ENCODE results near the gene ARL6.

Gene ARL6

DNA sequence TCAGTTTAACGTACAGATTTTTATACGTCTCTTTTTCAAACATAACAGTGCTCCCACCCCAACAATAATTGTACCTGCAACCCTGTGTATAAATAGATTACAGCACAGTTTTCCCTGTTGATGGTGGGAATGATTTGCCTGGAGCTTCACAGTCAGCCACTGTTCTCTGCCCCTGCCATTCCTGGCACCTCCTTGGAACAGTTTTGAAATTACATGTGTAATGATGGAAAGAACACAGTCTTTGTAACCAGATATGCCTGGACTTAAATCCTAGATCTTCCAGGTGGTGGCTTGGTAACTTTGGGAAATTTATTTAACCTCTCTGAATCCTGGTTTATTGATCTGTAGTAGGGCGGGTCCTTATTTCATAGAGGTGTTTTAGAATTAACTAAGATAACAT lies 84.2 kb downstream of the ARL6 start:
- TF ChIP-seq ZNF274 (IDR thresholded peaks at IDR 0.05; ENCODE audit: low read depth, low read length) (no peak), SUZ12 (IDR thresholded peaks at IDR 0.05; ENCODE audit: extremely low read depth, insufficient read depth, insufficient read length) (no peak), YY1 (IDR thresholded peaks at IDR 0.05; ENCODE audit: insufficient read depth, insufficient read length) (no peak)
- no peak for DNase-seq (ENCODE audit: low read depth, low spot score)
- Histone ChIP-seq H3K4me1 (ENCODE audit: insufficient read depth, insufficient read length) (no peaks in the 10 kb centered on the region), H3K4me3 (ENCODE audit: insufficient read length, low read depth) (no peak overlapping the region), H3K9ac (ENCODE audit: insufficient read length, low read depth) (no peak overlapping the region), H3K27me3 (ENCODE audit: insufficient read depth, insufficient read length) (no peaks in the 10 kb centered on the region), H3K9me3 (ENCODE audit: insufficient read depth, low read length) (no peaks in the 10 kb centered on the region), H3K36me3 (ENCODE audit: insufficient read depth, insufficient read length, low read length) (no peaks in the 10 kb centered on the region)
